GM12864 (cell line): ENCODE measurements around the gene BTF3.
"Not testable (repeated sequence)": the region's sequence is repeated elsewhere in the genome, so short reads cannot be mapped to it uniquely, and the experiment has no call there.

Experiments
- DNase-seq: peaks from one replicate; pipeline ENCODE4 v3.0.0-alpha.2; 2011; ENCODE audit warnings: low read depth
- H3K4me3 ChIP-seq: 2 replicates; pipeline ENCODE4 v1.5.1; 2011; ENCODE audit warnings: mild to moderate bottlenecking, low read depth, low read length, control low read depth
- CTCF ChIP-seq: IDR thresholded peaks from 2 replicates; pipeline ENCODE4 v1.5.1; 2011; ENCODE audit warnings: low read depth, mild to moderate bottlenecking, moderate library complexity, low read length, control low read depth, inconsistent platforms; ENCODE audit errors: missing control alignments

Gene BTF3

DNA sequence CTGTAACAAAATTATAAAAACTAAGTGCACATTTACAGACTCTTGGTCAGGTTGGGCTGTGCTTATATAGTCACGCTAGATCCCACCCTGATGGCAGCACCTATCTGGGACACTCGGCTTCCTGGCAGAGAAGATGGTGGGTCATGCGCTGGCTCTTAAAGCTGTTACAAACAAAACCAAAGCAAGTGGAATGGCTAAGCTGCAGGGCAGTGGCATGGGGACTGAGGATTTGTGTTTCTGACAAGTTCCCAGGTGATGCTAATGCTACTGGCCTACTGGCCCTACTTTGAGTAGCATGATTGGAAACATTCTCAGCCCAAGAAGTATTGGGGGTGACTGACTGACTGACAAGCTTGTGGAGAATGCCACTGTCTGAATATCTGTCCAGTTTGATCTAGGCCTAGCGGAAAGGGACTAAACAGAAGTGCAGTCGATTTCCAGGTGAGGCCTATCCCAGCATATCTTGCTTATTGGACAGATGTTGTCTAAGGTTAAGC is 8.3 kb downstream of the BTF3 start:
- no peak for TF ChIP-seq CTCF
- no peak for DNase-seq

GRCh38 chr5:73507062-73507461 is 8.8 kb downstream of the BTF3 start:
- TF ChIP-seq CTCF: no peak
- DNase-seq: no peak
- H3K4me3 ChIP-seq: no peak overlapping the region

More for the DNA sequence above, 8.3 kb downstream of the BTF3 start:
- H3K4me3 ChIP-seq: no peak overlapping the region

- not testable (repeated sequence) for H3K4me3 ChIP-seq, DNase-seq
Observed at GRCh38 chr5:73508521-73508920, 10.3 kb downstream of the BTF3 start.

GRCh38 chr5:73513996-73514395 is 15.8 kb downstream of the BTF3 start:
- TF ChIP-seq CTCF: no peak
- H3K4me3 ChIP-seq: no peak overlapping the region
- no peak for DNase-seq

DNA sequence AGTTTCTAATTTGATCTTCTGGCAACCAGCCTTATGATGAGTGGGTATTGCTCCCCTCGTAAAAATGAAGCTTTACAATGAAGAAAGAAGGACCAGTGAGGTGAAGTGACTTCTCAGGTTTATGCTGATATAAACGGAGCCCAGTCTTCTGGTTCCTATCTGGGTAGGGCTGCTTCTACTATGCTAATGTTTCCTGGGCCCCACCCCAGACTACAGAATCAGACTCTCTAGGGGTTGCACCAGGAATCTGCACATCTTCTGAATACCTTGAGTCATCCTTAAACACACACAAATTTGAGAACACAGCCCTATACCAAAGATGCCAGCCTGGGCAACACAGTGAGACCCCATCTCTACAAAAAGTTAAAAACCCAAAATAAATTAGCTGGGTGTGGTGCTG is 16.2 kb downstream of the BTF3 start:
- no peak overlapping the region for H3K4me3 ChIP-seq
- no peak for TF ChIP-seq CTCF
- DNase-seq: no peak

- TF ChIP-seq CTCF: no peak
- no peak overlapping the region for H3K4me3 ChIP-seq
- DNase-seq: no peak
Observed at GRCh38 chr5:73515232-73515631, 17.0 kb downstream of the BTF3 start.

- DNase-seq: peak; percentile 56
- TF ChIP-seq CTCF: peak; percentile 90
- no peak overlapping the region for H3K4me3 ChIP-seq
Observed at GRCh38 chr5:73519531-73520283, 21.5 kb downstream of the BTF3 start.
